Activated T-helper 2 cell treated with anti-CD3 and anti-CD28 coated beads, Interferon-gamma antibody, Interleukin-2, Interleukin-4, amounts not matched to agents 10 μg/mL and 5 μg/mL and 100 μg/mL, durations not matched to agents 14 hours and 24 hours and 36 hours (primary cell): ENCODE measurements around the gene CNIH2. TPM values are rescaled to one million over a fixed set of nuclear protein-coding genes. Genes with fewer than 3 reads are reported as not detected.
A peak's percentile ranks its signal among the peaks of the same experiment; 100 is the strongest.
"Not testable (repeated sequence)": the region's sequence is repeated elsewhere in the genome, so short reads cannot be mapped to it uniquely, and the experiment has no call there.

Experiments
- DNase-seq: peaks from one replicate; pipeline ENCODE4 v3.0.0; 2021; ENCODE audit warnings: low spot score
- H3K27ac Mint-ChIP-seq: one replicate; pipeline ENCODE4 v1.8.0; 2021; ENCODE audit warnings: mixed read lengths
- H3K27me3 Mint-ChIP-seq: one replicate; pipeline ENCODE4 v1.8.0; 2021; ENCODE audit warnings: low read depth, mixed read lengths
- H3K36me3 Mint-ChIP-seq: one replicate; pipeline ENCODE4 v1.8.0; 2021; ENCODE audit warnings: low read depth, mixed read lengths
- H3K4me1 Mint-ChIP-seq: one replicate; pipeline ENCODE4 v1.8.0; 2021; ENCODE audit warnings: low read depth, mixed read lengths
- H3K4me3 Mint-ChIP-seq: one replicate; pipeline ENCODE4 v1.8.0; 2021; ENCODE audit warnings: low read depth, mild to moderate bottlenecking, moderate library complexity, mixed read lengths
- H3K9me3 Mint-ChIP-seq: one replicate; pipeline ENCODE4 v1.8.0; 2021; ENCODE audit warnings: mixed read lengths
- intact Hi-C: fragments of 100-400 bp; cut with micrococcal nuclease; formaldehyde crosslinking; loops from one replicate; pipeline ENCODE4 v1.15.1; 2023
- total RNA-seq: library from RNA; stranded (reverse); gene quantifications from 2 replicates; pipeline ENCODE4 v1.2.3, GENCODE V29; 2022

Gene CNIH2
- total RNA-seq, 1 donor from 2014 or later = 0.91 TPM

- intact Hi-C loops = no loop called here
- Mint-ChIP-seq H3K4me1 (peaks cover 19% of the 10 kb centered on the region), H3K9me3 (no peaks in the 10 kb centered on the region), H3K27me3 (no peaks in the 10 kb centered on the region), H3K27ac (no peak overlapping the region), H3K36me3 (peaks cover 62% of the 10 kb centered on the region), H3K4me3 (no peak overlapping the region)
- DNase-seq = no peak
These were observed 5.4 kb upstream of the CNIH2 start for GRCh38 chr11:66272596-66272995.

- Mint-ChIP-seq H3K4me1 (peaks cover 19% of the 10 kb centered on the region), H3K27ac (no peak overlapping the region), H3K9me3 (no peaks in the 10 kb centered on the region), H3K4me3 (no peak overlapping the region), H3K27me3 (peaks cover 6% of the 10 kb centered on the region), H3K36me3 (peaks cover 62% of the 10 kb centered on the region)
- DNase-seq = no peak
- intact Hi-C loops = no loop called here
These were observed 3.8 kb upstream of the CNIH2 start for GRCh38 chr11:66274219-66274618.

- intact Hi-C loops = no loop called here
- Mint-ChIP-seq H3K4me1 (peaks cover 13% of the 10 kb centered on the region), H3K27ac (no peak overlapping the region), H3K36me3 (peaks cover 55% of the 10 kb centered on the region), H3K27me3 (peaks cover 10% of the 10 kb centered on the region), H3K4me3 (no peak overlapping the region), H3K9me3 (no peaks in the 10 kb centered on the region)
- no peak for DNase-seq
These were observed 2.6 kb upstream of the CNIH2 start for GRCh38 chr11:66275396-66275795.

GRCh38 chr11:66275984-66276612 is 1.9 kb upstream of the CNIH2 start:
- no peak overlapping the region for H3K4me3 Mint-ChIP-seq
- DNase-seq = no peak
- H3K4me1 Mint-ChIP-seq = peaks cover 11% of the 10 kb centered on the region
- intact Hi-C loops = no loop called here
- H3K27me3 Mint-ChIP-seq = peaks cover 14% of the 10 kb centered on the region
- H3K27ac Mint-ChIP-seq = no peak overlapping the region
- H3K9me3 Mint-ChIP-seq = no peaks in the 10 kb centered on the region
- peaks cover 50% of the 10 kb centered on the region for H3K36me3 Mint-ChIP-seq

- H3K4me1 Mint-ChIP-seq = peaks cover 11% of the 10 kb centered on the region
- peaks cover 14% of the 10 kb centered on the region for H3K27me3 Mint-ChIP-seq
- H3K36me3 Mint-ChIP-seq = peaks cover 49% of the 10 kb centered on the region
- H3K4me3 Mint-ChIP-seq, DNase-seq, H3K9me3 Mint-ChIP-seq, intact Hi-C loops, H3K27ac Mint-ChIP-seq: not testable (repeated sequence)
These were observed 1.4 kb upstream of the CNIH2 start for GRCh38 chr11:66276619-66277018.

- peaks cover 12% of the 10 kb centered on the region for H3K4me1 Mint-ChIP-seq
- peaks cover 45% of the 10 kb centered on the region for H3K36me3 Mint-ChIP-seq
- intact Hi-C loops, H3K9me3 Mint-ChIP-seq, DNase-seq, H3K27ac Mint-ChIP-seq, H3K4me3 Mint-ChIP-seq: not testable (repeated sequence)
- peaks cover 14% of the 10 kb centered on the region for H3K27me3 Mint-ChIP-seq
These were observed 911 bp upstream of the CNIH2 start for GRCh38 chr11:66277064-66277463.

DNA sequence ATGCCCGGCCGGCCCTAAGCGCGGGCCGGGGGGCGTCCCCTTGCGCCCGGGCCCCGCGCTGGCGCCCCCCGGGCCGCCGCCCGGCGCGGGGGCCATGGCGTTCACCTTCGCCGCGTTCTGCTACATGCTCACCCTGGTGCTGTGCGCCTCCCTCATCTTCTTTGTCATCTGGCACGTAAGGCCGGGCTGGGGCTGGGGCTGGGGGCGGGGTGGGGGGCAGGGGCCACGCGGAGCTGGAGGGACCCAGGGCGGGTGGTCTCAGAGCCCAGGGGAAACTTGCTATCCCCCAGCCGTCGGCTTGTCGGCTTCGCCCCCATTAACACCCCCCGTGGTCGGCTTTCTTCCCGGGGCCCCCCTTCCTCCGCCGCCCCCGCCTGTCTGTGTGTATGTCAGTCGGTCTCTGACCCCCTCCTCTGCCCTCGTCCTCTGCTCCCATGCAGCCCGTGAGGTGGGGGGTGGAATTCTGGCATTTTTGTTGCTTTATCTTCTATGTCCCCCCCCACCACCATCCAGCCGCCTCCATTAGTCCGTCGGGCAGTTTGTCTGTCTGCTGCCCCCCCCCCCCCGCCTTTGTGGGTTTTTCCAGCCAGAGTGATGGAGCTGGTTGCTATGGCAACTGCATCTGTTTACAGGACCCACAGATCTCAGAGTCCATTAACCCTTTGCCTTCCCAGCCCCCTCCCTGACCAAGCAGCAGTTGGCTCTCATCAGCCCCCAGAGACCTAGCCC is 552 bp downstream of the CNIH2 start:
- Mint-ChIP-seq H3K27me3 (peaks cover 14% of the 10 kb centered on the region), H3K36me3 (peaks cover 30% of the 10 kb centered on the region), H3K27ac (no peak overlapping the region), H3K4me1 (peaks cover 21% of the 10 kb centered on the region), H3K9me3 (no peaks in the 10 kb centered on the region), H3K4me3 (peak overlapping the region; percentile 68)
- intact Hi-C loops = no loop called here
- DNase-seq = no peak

DNA sequence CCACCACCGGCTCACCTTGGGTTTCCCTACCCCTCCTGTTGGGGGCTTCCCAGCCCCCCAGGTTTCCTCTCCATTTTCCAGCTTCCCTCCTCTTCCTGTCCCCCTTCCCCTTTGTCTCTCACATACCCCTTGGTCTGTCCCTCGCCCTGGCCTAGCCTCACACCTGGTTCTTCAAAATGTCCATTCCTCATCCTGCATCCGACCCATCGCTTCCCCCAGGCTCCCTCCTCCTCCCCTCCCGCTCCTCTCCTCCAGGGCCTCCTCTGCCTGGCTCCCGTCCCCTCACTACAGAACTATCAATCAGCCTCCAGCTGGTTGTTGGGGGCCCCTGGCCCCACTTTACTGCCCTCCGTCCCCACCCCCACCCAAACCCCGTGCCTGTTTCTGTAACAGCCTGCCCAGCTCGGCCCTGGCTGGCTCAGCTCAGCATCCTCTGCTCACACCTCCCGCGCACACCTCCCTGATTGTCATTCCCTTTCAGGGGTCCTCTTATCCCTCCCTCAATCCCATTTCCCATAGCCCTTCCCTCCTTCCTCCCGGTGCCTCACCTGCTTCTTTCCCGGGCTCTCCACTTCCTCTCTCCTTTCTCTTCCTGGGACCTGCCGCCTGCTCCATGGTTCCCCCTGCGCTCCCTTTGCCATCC is 1.2 kb downstream of the CNIH2 start:
- Mint-ChIP-seq H3K4me3 (peak overlapping the region; percentile 55), H3K9me3 (no peaks in the 10 kb centered on the region), H3K27me3 (peaks cover 14% of the 10 kb centered on the region), H3K27ac (no peak overlapping the region), H3K4me1 (peaks cover 21% of the 10 kb centered on the region), H3K36me3 (peaks cover 25% of the 10 kb centered on the region)
- DNase-seq = no peak
- intact Hi-C loops = no loop called here

DNA sequence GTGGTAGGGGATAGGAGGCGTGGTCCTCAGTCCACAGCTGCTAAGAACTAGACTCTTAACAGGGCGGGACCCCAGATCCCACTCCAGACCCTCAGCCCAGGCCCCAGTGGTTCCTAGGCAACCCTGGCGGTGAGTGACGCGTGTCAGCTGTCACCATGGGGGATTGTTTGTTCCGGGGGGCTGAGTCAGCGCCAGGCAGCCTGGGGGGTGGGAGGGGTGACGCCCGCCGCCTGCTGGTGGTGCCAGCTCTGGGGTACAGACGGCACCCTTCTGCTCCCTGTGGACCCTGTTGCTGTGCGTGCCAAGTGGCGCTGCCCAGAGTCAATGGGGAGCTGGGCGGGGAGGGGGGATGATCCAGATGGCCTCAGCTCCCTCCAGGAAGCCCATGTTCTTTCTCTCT is 2.5 kb downstream of the CNIH2 start:
- Mint-ChIP-seq H3K4me1 (peaks cover 21% of the 10 kb centered on the region), H3K36me3 (peaks cover 12% of the 10 kb centered on the region), H3K4me3 (no peak overlapping the region), H3K27ac (no peak overlapping the region), H3K9me3 (no peaks in the 10 kb centered on the region), H3K27me3 (peaks cover 14% of the 10 kb centered on the region)
- no peak for DNase-seq
- intact Hi-C loops = no loop called here

DNA sequence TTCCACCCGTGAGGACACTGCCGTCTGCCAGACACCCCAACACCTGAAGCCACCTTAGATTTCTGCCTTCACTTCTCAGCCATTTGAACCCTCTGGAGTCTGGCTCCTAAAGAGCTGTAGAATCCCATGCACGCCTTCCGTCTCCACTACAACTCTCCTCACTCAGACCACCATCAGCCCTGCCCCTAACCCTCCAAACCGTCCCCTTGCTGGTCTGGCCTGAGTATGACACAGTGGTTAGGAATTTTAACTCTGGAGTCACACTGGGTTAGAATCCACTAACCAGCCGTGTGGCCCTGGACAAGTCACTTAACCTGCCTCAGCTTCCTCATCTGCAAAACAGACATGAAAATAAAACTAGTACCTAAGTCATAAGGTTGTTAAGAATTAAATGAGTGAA is 3.0 kb downstream of the CNIH2 start:
- Mint-ChIP-seq H3K36me3 (peaks cover 9% of the 10 kb centered on the region), H3K27me3 (peaks cover 14% of the 10 kb centered on the region), H3K4me3 (no peak overlapping the region), H3K9me3 (no peaks in the 10 kb centered on the region), H3K27ac (no peak overlapping the region), H3K4me1 (peaks cover 21% of the 10 kb centered on the region)
- intact Hi-C loops = no loop called here
- no peak for DNase-seq

DNA sequence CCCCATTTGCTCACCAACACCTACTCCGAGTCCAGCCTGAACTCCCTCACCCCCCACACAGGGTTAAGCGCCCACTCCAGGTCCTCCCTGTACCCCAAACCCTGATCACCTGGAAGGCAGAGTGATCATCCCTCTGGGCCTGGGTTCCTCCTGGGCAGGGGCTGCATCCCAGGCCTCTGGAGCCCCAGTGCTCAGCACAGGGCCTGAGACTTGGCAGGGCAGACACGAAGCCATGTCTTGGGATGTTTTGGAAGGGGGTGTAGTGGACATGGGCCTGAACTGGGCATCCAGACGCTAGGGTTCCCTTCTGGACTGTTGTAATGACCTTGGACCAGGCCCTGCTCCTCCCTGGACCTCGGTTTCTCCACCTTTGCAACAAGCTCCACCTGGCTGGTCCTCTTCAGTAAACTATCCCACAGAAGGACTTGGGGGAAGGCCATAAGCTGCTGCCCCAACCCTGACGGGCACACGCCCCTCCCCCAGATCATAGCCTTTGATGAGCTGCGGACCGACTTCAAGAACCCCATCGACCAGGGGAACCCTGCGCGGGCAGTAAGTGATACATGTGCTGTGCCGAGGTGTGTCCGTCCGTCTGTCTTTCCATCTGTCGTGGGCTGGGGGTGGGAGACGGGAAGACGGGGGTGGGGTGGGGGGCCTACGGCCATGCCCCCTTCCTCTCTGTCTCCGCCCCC is 3.9 kb downstream of the CNIH2 start:
- Mint-ChIP-seq H3K4me1 (peaks cover 22% of the 10 kb centered on the region), H3K27ac (no peak overlapping the region)
- intact Hi-C loops = loop anchor here (1.0 kb wide), 1 partner anchor 60 kb away; no protein-coding TSS in a partner anchor

DNA sequence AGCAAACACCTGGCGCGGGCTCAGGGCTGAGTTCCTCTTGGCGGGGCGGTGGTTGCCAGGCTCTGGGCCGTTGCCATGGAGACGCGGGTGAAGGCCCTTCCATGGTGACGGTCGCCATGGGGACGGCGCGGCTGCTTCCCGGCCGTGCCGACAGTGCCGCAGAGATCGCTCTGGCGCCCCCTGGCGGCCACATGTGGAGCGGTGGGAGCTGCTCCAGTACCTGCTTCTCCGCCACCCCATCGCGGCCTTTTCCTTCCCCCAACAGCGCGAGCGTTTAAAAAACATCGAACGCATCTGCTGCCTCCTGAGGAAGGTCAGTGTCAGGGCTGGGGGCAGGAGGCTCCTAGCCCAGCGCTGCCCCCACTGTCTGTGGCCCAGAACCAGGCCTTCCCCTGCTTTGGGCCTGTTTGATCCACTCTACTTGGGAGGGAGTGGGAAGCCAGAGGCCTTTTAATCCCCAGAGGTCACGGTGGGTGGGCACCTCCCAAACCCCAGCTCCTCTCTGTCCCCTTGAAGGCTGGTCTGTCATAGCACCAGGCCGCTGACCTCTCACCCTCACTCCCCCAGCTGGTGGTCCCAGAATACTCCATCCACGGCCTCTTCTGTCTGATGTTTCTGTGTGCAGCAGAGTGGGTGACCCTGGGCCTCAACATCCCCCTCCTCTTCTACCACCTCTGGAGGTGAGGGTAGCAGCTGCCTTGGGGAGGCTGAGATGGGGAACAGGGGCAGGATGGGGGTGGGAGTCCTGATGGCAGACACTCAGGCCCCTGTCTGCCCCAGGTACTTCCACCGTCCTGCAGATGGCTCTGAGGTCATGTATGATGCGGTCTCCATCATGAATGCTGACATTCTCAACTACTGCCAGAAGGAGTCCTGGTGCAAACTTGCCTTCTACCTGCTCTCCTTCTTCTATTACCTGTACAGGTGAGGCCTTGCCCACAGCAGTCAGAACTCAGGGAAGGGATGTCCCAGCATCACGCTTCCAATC is 4.8 kb downstream of the CNIH2 start:
- Mint-ChIP-seq H3K4me1 (peaks cover 26% of the 10 kb centered on the region), H3K36me3 (peaks cover 3% of the 10 kb centered on the region), H3K4me3 (no peak overlapping the region), H3K9me3 (no peaks in the 10 kb centered on the region), H3K27me3 (peaks cover 14% of the 10 kb centered on the region), H3K27ac (no peak overlapping the region)
- DNase-seq = peak; percentile 97
- intact Hi-C loops = loop anchor here (1.0 kb wide), 1 partner anchor 60 kb away; no protein-coding TSS in a partner anchor

More for the DNA sequence above, 3.9 kb downstream of the CNIH2 start:
- Mint-ChIP-seq H3K27me3 (peaks cover 14% of the 10 kb centered on the region), H3K36me3 (peaks cover 6% of the 10 kb centered on the region), H3K4me3 (no peak overlapping the region), H3K9me3 (no peaks in the 10 kb centered on the region)
- DNase-seq = no peak
